Mesothelial cell of epicardium (in vitro differentiated cells): ENCODE data around the gene CNIH2. TPM values are rescaled to one million over a fixed set of nuclear protein-coding genes. Genes with fewer than 3 reads are reported as not detected.

Experiments used
- DNase-seq, 2 experiments: peaks; one replicate each; pipeline ENCODE4 v3.0.0; 2021; ENCODE audit warnings: low spot score in 2 of 2; ENCODE audit not compliant: unreplicated experiment in 2 of 2
- H3K27ac Mint-ChIP-seq: 2 replicates; pipeline ENCODE4 v1.8.0; 2021; ENCODE audit warnings: mixed read lengths
- H3K27me3 Mint-ChIP-seq: 2 replicates; pipeline ENCODE4 v1.8.0; 2021; ENCODE audit warnings: low read depth, mixed read lengths
- H3K36me3 Mint-ChIP-seq: 2 replicates; pipeline ENCODE4 v1.8.0; 2021; ENCODE audit warnings: mixed read lengths
- H3K4me1 Mint-ChIP-seq: 2 replicates; pipeline ENCODE4 v1.8.0; 2021; ENCODE audit warnings: mixed read lengths
- H3K4me3 Mint-ChIP-seq: 2 replicates; pipeline ENCODE4 v1.8.0; 2021; ENCODE audit warnings: mild to moderate bottlenecking, moderate library complexity, mixed read lengths
- H3K9me3 Mint-ChIP-seq: 2 replicates; pipeline ENCODE4 v1.8.0; 2021; ENCODE audit warnings: mixed read lengths
- CTCF ChIP-seq: fragments of 200-600 bp; sonication (generic); IDR thresholded peaks from one replicate; pipeline ENCODE4 v1.5.0; 2021; ENCODE audit warnings: antibody characterized with exemption; ENCODE audit not compliant: unreplicated experiment
- total RNA-seq: library from RNA; stranded (reverse); gene quantifications from 3 replicates; pipeline ENCODE4 v1.2.1, GENCODE V29; 2021

CNIH2 gene
- total RNA-seq, 1 donor from 2014 or later: 10.2 TPM

- H3K9me3 Mint-ChIP-seq: no peaks in the 10 kb centered on the region
- H3K36me3 Mint-ChIP-seq: no peaks in the 10 kb centered on the region
- peaks cover 32% of the 10 kb centered on the region for H3K4me1 Mint-ChIP-seq
- TF ChIP-seq CTCF: no peak
- DNase-seq: no peak
- H3K27me3 Mint-ChIP-seq: peaks cover 29% of the 10 kb centered on the region
- H3K4me3 Mint-ChIP-seq: peak overlapping the region; percentile 83
- H3K27ac Mint-ChIP-seq: peak overlapping the region; percentile 90
Observed at GRCh38 chr11:66287889-66288670, 10.1 kb downstream of the CNIH2 start.

DNA sequence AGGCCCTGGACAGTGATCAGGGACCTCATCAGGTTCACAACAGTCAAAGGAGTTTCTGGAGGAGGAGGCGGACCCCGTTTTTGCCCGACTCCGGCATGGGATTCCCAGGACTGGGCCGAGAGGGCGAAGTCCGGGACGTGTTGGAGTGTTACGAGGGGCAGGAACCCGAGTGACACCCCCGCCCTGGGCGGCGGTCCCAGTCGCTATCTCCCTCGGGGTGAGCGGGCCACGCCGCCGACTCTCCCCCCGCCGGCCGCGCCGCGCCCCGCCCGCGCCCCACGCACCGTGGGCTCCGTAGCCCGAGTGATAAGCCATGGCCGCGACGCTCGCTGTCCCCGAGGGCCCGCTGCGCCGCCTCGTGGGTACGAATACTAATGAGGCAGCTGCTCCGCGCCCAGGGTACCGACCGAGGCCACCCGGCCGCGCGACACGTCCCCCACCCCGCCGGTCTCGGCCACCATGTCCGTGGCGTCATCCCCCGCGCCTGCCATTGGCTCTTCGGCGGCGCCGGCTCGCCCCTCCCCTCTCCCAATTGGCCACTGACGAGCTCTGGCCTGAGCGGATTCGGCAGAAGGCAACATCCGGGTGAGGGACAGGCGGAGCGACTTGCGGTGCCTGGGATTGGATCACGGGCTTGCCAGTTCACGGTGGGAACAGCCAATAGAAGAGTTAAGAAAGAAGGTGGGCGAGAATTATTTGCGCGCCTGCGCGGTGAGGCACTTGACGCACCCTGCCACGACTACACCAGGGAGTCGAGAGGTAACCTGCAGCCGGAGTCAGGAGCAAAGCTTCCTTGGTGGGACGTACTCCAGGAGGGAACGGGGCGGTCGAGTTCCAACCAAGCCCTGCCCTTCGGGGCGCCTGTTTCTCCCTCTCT, 10.9 kb downstream of the CNIH2 start, which contains the start of gene YIF1A:
Gene YIF1A, minus strand, starts transcription at position 473 of the 877 bp plus-strand sequence. Its CDS starts 158 bp downstream, at position 315.
- peaks cover 37% of the 10 kb centered on the region for H3K27me3 Mint-ChIP-seq
- TF ChIP-seq CTCF: no peak
- H3K9me3 Mint-ChIP-seq: no peaks in the 10 kb centered on the region
- no peaks in the 10 kb centered on the region for H3K36me3 Mint-ChIP-seq
- peak; percentile 95 to 97 for DNase-seq
- H3K4me3 Mint-ChIP-seq: peak within 1 kb of the TSS; percentile 83
- H3K27ac Mint-ChIP-seq: peak within 1 kb of the TSS; percentile 99
- peaks cover 32% of the 10 kb centered on the region for H3K4me1 Mint-ChIP-seq

- Mint-ChIP-seq H3K36me3 (no peaks in the 10 kb centered on the region), H3K4me1 (peaks cover 32% of the 10 kb centered on the region), H3K27ac (peak overlapping the region; percentile 99), H3K4me3 (peak overlapping the region; percentile 83), H3K9me3 (no peaks in the 10 kb centered on the region), H3K27me3 (peaks cover 43% of the 10 kb centered on the region)
- DNase-seq: peak; percentile 81 to 91
- TF ChIP-seq CTCF: no peak
Observed at GRCh38 chr11:66289548-66290329, 11.8 kb downstream of the CNIH2 start.

- H3K27ac Mint-ChIP-seq: peak overlapping the region; percentile 40
- peak overlapping the region; percentile 83 for H3K4me3 Mint-ChIP-seq
- H3K4me1 Mint-ChIP-seq: peaks cover 32% of the 10 kb centered on the region
- no peak for TF ChIP-seq CTCF
- no peaks in the 10 kb centered on the region for H3K9me3 Mint-ChIP-seq
- H3K27me3 Mint-ChIP-seq: peaks cover 43% of the 10 kb centered on the region
- no peak for DNase-seq
- H3K36me3 Mint-ChIP-seq: no peaks in the 10 kb centered on the region
Observed at GRCh38 chr11:66290330-66290621, 12.3 kb downstream of the CNIH2 start.

DNA sequence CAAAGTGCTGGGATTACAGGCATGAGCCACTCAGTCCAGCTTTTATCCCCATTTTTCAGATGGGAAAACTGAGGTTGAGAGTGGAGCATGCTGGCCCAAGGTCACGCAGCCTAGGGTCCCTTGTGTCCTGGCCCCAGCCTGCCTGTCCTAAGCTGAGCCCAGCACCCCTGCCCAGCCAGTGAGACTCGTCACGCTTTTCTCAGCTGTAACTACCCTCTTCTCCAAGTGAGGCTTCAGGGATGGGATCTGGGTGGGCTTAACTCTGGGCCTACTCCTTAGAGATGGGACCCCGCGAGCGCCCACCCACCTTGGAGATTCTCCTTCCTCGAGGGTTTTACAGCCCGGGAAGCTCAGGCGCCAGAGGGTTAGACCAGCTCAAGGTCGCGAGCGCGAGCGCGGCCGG, 13.3 kb downstream of the CNIH2 start:
- no peak for DNase-seq
- H3K9me3 Mint-ChIP-seq: no peaks in the 10 kb centered on the region
- H3K27me3 Mint-ChIP-seq: peaks cover 46% of the 10 kb centered on the region
- peaks cover 32% of the 10 kb centered on the region for H3K4me1 Mint-ChIP-seq
- H3K36me3 Mint-ChIP-seq: no peaks in the 10 kb centered on the region
- no peak overlapping the region for H3K27ac Mint-ChIP-seq
- H3K4me3 Mint-ChIP-seq: peak overlapping the region; percentile 83
- TF ChIP-seq CTCF: no peak
